ENCODE results near the gene SPTSSB. TPM values are rescaled to one million over a fixed set of nuclear protein-coding genes. Genes with fewer than 3 reads are reported as not detected.

The SPTSSB gene, protein sequence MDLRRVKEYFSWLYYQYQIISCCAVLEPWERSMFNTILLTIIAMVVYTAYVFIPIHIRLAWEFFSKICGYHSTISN
- total RNA-seq (1 to 10 TPM in 1 of 2 donors, under 1 TPM in 1; under 0.01 to 1.0 TPM), polyA plus RNA-seq (under 1 TPM; 0.02 to 0.08 TPM)

DNA sequence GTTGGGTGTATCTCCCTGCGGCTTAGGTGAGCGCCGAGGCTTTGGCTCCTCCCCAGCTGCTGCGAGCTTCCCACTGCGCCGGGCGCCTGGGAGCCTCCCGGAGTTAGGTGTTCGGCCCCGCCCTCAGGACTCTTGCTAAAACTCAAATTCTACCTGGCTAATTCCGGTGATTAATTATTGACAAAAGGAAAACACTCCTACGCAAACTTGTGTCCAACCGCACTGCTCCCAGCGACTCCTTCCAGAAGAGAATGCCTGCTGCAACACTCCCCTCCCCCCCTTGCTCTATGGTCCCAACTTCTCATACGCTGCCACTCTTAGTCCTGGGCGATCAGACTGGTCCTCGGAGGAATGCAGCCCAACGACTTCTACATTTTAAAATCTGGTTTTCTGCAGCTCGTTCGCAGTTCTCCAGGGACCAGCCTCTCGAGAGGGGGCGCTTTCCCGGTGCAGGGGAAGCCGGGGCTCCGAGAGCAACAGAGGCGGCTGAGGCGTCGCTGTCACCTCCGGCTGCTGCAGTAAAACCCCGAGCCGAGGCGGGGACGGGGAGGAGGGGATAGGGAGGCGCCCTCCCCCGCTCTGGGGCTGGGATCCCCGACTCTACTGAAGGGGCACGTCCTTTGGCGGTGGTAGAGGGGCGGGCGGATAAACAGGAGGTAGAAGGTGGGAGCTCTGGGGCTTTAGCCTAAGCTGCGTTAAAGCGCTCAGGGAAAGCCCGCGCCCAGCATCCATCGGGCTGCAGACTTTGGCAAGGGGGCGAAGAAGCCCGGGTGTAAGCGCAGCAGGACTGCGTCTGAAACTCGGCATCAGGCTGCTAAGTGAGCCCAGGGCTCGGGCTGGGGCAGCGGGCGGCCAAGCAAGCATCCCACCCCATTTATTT, at the start of gene SPTSSB:
TSS of gene SPTSSB (minus strand) at position 77 of the 880 bp plus-strand sequence. CDS start 25,194 bp downstream, outside the sequence.
- peaks cover 0 to 11% (median 3%) of the 10 kb centered on the region in 4 donors for H3K27me3 ChIP-seq (ENCODE audit: control insufficient read depth in 4 of 4, insufficient read depth in 4 of 4, low read length in 3 of 4)
- no peaks in the 10 kb centered on the region for H3K9me3 ChIP-seq (ENCODE audit: control insufficient read depth in 4 of 4, low read length in 3 of 4)
- TF ChIP-seq, protein P1, sequence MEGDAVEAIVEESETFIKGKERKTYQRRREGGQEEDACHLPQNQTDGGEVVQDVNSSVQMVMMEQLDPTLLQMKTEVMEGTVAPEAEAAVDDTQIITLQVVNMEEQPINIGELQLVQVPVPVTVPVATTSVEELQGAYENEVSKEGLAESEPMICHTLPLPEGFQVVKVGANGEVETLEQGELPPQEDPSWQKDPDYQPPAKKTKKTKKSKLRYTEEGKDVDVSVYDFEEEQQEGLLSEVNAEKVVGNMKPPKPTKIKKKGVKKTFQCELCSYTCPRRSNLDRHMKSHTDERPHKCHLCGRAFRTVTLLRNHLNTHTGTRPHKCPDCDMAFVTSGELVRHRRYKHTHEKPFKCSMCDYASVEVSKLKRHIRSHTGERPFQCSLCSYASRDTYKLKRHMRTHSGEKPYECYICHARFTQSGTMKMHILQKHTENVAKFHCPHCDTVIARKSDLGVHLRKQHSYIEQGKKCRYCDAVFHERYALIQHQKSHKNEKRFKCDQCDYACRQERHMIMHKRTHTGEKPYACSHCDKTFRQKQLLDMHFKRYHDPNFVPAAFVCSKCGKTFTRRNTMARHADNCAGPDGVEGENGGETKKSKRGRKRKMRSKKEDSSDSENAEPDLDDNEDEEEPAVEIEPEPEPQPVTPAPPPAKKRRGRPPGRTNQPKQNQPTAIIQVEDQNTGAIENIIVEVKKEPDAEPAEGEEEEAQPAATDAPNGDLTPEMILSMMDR (IDR thresholded peaks at IDR 0.05; ENCODE audit: low read depth, low read length, missing input control): no peak
- TF ChIP-seq, protein P2, sequence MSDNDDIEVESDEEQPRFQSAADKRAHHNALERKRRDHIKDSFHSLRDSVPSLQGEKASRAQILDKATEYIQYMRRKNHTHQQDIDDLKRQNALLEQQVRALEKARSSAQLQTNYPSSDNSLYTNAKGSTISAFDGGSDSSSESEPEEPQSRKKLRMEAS (IDR thresholded peaks at IDR 0.05): no peak
- TF ChIP-seq FOXA2 (IDR thresholded peaks at IDR 0.05) (no peak), JUND (IDR thresholded peaks at IDR 0.05) (no peak), FOXA1 (IDR thresholded peaks at IDR 0.05) (no peak), EGR1 (IDR thresholded peaks at IDR 0.05; ENCODE audit: low read depth in 2 of 2) (peak; percentile 66 to 93), HNF4A (conservative IDR thresholded peaks at IDR 0.05) (peak in 1 of 2 donors; percentile 67), HNF4G (IDR thresholded peaks at IDR 0.05) (no peak), RAD21 (IDR thresholded peaks at IDR 0.05) (peak in 1 of 2 donors; percentile 23), SP1 (IDR thresholded peaks at IDR 0.05) (peak; percentile 7), NR2F2 (IDR thresholded peaks at IDR 0.05) (no peak), GABPA (IDR thresholded peaks at IDR 0.05 in 1 of 2, conservative IDR thresholded peaks at IDR 0.05 in 1 of 2) (peak in 1 of 2 donors; percentile 15), TAF1 (conservative IDR thresholded peaks at IDR 0.05) (no peak), RXRA (IDR thresholded peaks at IDR 0.05) (peak in 1 of 2 donors; percentile 54), YY1 (IDR thresholded peaks at IDR 0.05) (peak; percentile 62)
- TF ChIP-seq, protein P3, sequence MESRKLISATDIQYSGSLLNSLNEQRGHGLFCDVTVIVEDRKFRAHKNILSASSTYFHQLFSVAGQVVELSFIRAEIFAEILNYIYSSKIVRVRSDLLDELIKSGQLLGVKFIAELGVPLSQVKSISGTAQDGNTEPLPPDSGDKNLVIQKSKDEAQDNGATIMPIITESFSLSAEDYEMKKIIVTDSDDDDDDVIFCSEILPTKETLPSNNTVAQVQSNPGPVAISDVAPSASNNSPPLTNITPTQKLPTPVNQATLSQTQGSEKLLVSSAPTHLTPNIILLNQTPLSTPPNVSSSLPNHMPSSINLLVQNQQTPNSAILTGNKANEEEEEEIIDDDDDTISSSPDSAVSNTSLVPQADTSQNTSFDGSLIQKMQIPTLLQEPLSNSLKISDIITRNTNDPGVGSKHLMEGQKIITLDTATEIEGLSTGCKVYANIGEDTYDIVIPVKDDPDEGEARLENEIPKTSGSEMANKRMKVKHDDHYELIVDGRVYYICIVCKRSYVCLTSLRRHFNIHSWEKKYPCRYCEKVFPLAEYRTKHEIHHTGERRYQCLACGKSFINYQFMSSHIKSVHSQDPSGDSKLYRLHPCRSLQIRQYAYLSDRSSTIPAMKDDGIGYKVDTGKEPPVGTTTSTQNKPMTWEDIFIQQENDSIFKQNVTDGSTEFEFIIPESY (IDR thresholded peaks at IDR 0.05): peak; percentile 24
- TF ChIP-seq, protein P4, sequence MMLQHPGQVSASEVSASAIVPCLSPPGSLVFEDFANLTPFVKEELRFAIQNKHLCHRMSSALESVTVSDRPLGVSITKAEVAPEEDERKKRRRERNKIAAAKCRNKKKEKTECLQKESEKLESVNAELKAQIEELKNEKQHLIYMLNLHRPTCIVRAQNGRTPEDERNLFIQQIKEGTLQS (IDR thresholded peaks at IDR 0.05): no peak
- TF ChIP-seq, protein P5, sequence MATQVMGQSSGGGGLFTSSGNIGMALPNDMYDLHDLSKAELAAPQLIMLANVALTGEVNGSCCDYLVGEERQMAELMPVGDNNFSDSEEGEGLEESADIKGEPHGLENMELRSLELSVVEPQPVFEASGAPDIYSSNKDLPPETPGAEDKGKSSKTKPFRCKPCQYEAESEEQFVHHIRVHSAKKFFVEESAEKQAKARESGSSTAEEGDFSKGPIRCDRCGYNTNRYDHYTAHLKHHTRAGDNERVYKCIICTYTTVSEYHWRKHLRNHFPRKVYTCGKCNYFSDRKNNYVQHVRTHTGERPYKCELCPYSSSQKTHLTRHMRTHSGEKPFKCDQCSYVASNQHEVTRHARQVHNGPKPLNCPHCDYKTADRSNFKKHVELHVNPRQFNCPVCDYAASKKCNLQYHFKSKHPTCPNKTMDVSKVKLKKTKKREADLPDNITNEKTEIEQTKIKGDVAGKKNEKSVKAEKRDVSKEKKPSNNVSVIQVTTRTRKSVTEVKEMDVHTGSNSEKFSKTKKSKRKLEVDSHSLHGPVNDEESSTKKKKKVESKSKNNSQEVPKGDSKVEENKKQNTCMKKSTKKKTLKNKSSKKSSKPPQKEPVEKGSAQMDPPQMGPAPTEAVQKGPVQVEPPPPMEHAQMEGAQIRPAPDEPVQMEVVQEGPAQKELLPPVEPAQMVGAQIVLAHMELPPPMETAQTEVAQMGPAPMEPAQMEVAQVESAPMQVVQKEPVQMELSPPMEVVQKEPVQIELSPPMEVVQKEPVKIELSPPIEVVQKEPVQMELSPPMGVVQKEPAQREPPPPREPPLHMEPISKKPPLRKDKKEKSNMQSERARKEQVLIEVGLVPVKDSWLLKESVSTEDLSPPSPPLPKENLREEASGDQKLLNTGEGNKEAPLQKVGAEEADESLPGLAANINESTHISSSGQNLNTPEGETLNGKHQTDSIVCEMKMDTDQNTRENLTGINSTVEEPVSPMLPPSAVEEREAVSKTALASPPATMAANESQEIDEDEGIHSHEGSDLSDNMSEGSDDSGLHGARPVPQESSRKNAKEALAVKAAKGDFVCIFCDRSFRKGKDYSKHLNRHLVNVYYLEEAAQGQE (IDR thresholded peaks at IDR 0.05): no peak
- peaks cover 2 to 21% (median 17%) of the 10 kb centered on the region in 4 donors for H3K4me1 ChIP-seq (ENCODE audit: control insufficient read depth in 4 of 4, insufficient read depth in 4 of 4, low read length in 3 of 4)
- DNase-seq (ENCODE audit: low spot score): peak; percentile 53
- no peak within 1 kb of the TSS for H3K27ac ChIP-seq (ENCODE audit: low read depth in 1 of 2, low read length in 2 of 2)
- under 1% methylated on average over 53 of the region's 53 CpGs for WGBS
- peak within 1 kb of the TSS; percentile 36 to 61 (median 46) for H3K4me3 ChIP-seq (ENCODE audit: low read depth in 1 of 3, low read length in 3 of 3)
- H3K36me3 ChIP-seq (ENCODE audit: control insufficient read depth in 4 of 4, insufficient read depth in 3 of 4, low read depth in 1 of 4, low read length in 3 of 4): no peaks in the 10 kb centered on the region
- H3K9ac ChIP-seq (ENCODE audit: low read depth in 1 of 2, low read length in 2 of 2): no peak within 1 kb of the TSS

Data from liver (tissue), 9 donors.